ENCODE results near the gene TMEM108.

GRCh38 chr3:133439563-133439962 lies 401.4 kb downstream of the TMEM108 start:
- no peak for TF ChIP-seq ZNF274 (IDR thresholded peaks at IDR 0.05; ENCODE audit: low read length)
- TF ChIP-seq ZNF274 (tag by site-specific recombination; IDR thresholded peaks at IDR 0.05; ENCODE audit: borderline replicate concordance) = no peak
- TF ChIP-seq SALL2 (tag by site-specific recombination; IDR thresholded peaks at IDR 0.05; ENCODE audit: borderline replicate concordance) = no peak
- no peak for TF ChIP-seq ZNF449 (tag by site-specific recombination; IDR thresholded peaks at IDR 0.05)
- no peak for TF ChIP-seq ZEB2 (tag by site-specific recombination; IDR thresholded peaks at IDR 0.05)
- no peak for TF ChIP-seq CTCF (tag by site-specific recombination; IDR thresholded peaks at IDR 0.05)
- no peak for TF ChIP-seq ATF2 (tag by site-specific recombination; IDR thresholded peaks at IDR 0.05; ENCODE audit: low read depth)
- TF ChIP-seq ZNF16 (tag by site-specific recombination; IDR thresholded peaks at IDR 0.05; ENCODE audit: low read depth) = no peak
- TF ChIP-seq ZNF777 (tag by site-specific recombination; IDR thresholded peaks at IDR 0.05; ENCODE audit: borderline replicate concordance) = no peak
- TF ChIP-seq ZNF362 (tag by site-specific recombination; IDR thresholded peaks at IDR 0.05) = no peak
- no peak for TF ChIP-seq HIC1 (tag by site-specific recombination; IDR thresholded peaks at IDR 0.05)
- no peak for TF ChIP-seq ZNF366 (tag by site-specific recombination; conservative IDR thresholded peaks at IDR 0.05)
- no peak for TF ChIP-seq ZNF768 (tag by site-specific recombination; IDR thresholded peaks at IDR 0.05)

All from HEK293 (cell line).